Skeletal muscle satellite cell (primary cell): ENCODE data around the gene ZSCAN5A. TPM values are rescaled to one million over a fixed set of nuclear protein-coding genes. Genes with fewer than 3 reads are reported as not detected.

Source experiments
- small RNA-seq: library from RNA; depleted of rRNA; stranded (forward); fragments of <200 nt; gene quantifications from one replicate; pipeline ENCODE3, GENCODE V24; 2012

The ZSCAN5A gene

Small RNA genes lying within 50 kb of the gene (small RNA-seq; reads per million reads assigned to genes)
- gene RF00019: not detected
